Measurements from ENCODE around the gene PTPRQ. TPM values are rescaled to one million over a fixed set of nuclear protein-coding genes. Genes with fewer than 3 reads are reported as not detected.

Gene PTPRQ
- total and polyA plus RNA-seq, 8 donors, result 0.29 to 0.92 (median 0.55) TPM; not detected in 5

- Histone ChIP-seq H3K9me3 (no peaks in the 10 kb centered on the region), H3K27me3 (no peaks in the 10 kb centered on the region), H3K4me1 (no peaks in the 10 kb centered on the region), H3K4me3 (no peak overlapping the region), H3K27ac (no peak overlapping the region), H3K36me3 (no peaks in the 10 kb centered on the region)
- intact Hi-C loops (cut with DNase I; ENCODE audit: low total_unique reads), result no loop called here
- no peak for TF ChIP-seq CTCF (IDR thresholded peaks at IDR 0.05)
- no peak for TF ChIP-seq POLR2AphosphoS5 (IDR thresholded peaks at IDR 0.05)
- TF ChIP-seq POLR2A (IDR thresholded peaks at IDR 0.05), result no peak
- no peak for TF ChIP-seq EP300 (IDR thresholded peaks at IDR 0.05)
- no peak for DNase-seq
- WGBS, 5 donors, result 88 to 96% (median 94%) methylated on average over 4 of the region's 4 CpGs
Measured at GRCh38 chr12:80590085-80590484, 146.1 kb downstream of the PTPRQ start.

- WGBS, 5 donors, result 33 to 87% (median 75%) methylated on average over 1 of the region's 1 CpG
Measured at GRCh38 chr12:80593766-80594165, 149.7 kb downstream of the PTPRQ start.

GRCh38 chr12:80596509-80596908, 152.5 kb downstream of the PTPRQ start:
- intact Hi-C loops (cut with DNase I; ENCODE audit: low total_unique reads), result no loop called here
- H3K9me3 ChIP-seq, result no peaks in the 10 kb centered on the region
- H3K27ac ChIP-seq, result no peak overlapping the region
- no peak overlapping the region for H3K4me3 ChIP-seq
- no peaks in the 10 kb centered on the region for H3K4me1 ChIP-seq
- H3K27me3 ChIP-seq, result no peaks in the 10 kb centered on the region
- TF ChIP-seq POLR2A (IDR thresholded peaks at IDR 0.05) (no peak), CTCF (IDR thresholded peaks at IDR 0.05) (no peak), EP300 (IDR thresholded peaks at IDR 0.05) (no peak), POLR2AphosphoS5 (IDR thresholded peaks at IDR 0.05) (no peak)
- no peak for DNase-seq
- H3K36me3 ChIP-seq, result no peaks in the 10 kb centered on the region

More at GRCh38 chr12:80593766-80594165, 149.7 kb downstream of the PTPRQ start:
- Histone ChIP-seq H3K4me3 (no peak overlapping the region), H3K4me1 (no peaks in the 10 kb centered on the region), H3K9me3 (no peaks in the 10 kb centered on the region), H3K27ac (no peak overlapping the region), H3K27me3 (no peaks in the 10 kb centered on the region), H3K36me3 (no peaks in the 10 kb centered on the region)
- intact Hi-C loops (cut with DNase I; ENCODE audit: low total_unique reads), result no loop called here
- DNase-seq, result no peak
- TF ChIP-seq POLR2A (IDR thresholded peaks at IDR 0.05), result no peak

- Histone ChIP-seq H3K27ac (no peak overlapping the region), H3K4me1 (no peaks in the 10 kb centered on the region), H3K36me3 (no peaks in the 10 kb centered on the region), H3K4me3 (no peak overlapping the region), H3K27me3 (no peaks in the 10 kb centered on the region), H3K9me3 (no peaks in the 10 kb centered on the region)
- DNase-seq, result peak in 1 of 2 donors; percentile 49
- intact Hi-C loops (cut with DNase I; ENCODE audit: low total_unique reads), result no loop called here
- no peak for TF ChIP-seq EP300 (IDR thresholded peaks at IDR 0.05)
- TF ChIP-seq CTCF (IDR thresholded peaks at IDR 0.05), result peak in 1 of 7 experiments; percentile 10
- WGBS, 5 donors, result 48 to 55% (median 53%) methylated on average over 5 of the region's 5 CpGs
Measured at GRCh38 chr12:80598004-80598606, 154.1 kb downstream of the PTPRQ start.

GRCh38 chr12:80602455-80602854, 158.4 kb downstream of the PTPRQ start:
- 69 to 91% (median 84%) methylated on average over 3 of the region's 3 CpGs for WGBS, 5 donors
- Histone ChIP-seq H3K4me1 (no peaks in the 10 kb centered on the region), H3K4me3 (no peak overlapping the region), H3K9me3 (no peaks in the 10 kb centered on the region), H3K27me3 (no peaks in the 10 kb centered on the region), H3K36me3 (no peaks in the 10 kb centered on the region), H3K27ac (no peak overlapping the region)
- TF ChIP-seq EP300 (IDR thresholded peaks at IDR 0.05), result no peak
- TF ChIP-seq POLR2A (IDR thresholded peaks at IDR 0.05), result no peak
- TF ChIP-seq POLR2AphosphoS5 (IDR thresholded peaks at IDR 0.05), result no peak
- TF ChIP-seq CTCF (IDR thresholded peaks at IDR 0.05), result no peak
- DNase-seq, result no peak
- intact Hi-C loops (cut with DNase I; ENCODE audit: low total_unique reads), result no loop called here
